ENCODE data around the gene FBXO36. TPM values are rescaled to one million over a fixed set of nuclear protein-coding genes. Genes with fewer than 3 reads are reported as not detected.

FBXO36 gene, protein sequence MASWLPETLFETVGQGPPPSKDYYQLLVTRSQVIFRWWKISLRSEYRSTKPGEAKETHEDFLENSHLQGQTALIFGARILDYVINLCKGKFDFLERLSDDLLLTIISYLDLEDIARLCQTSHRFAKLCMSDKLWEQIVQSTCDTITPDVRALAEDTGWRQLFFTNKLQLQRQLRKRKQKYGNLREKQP
- total RNA-seq = 0.75 and 1.4 TPM in 2 replicates

DNA sequence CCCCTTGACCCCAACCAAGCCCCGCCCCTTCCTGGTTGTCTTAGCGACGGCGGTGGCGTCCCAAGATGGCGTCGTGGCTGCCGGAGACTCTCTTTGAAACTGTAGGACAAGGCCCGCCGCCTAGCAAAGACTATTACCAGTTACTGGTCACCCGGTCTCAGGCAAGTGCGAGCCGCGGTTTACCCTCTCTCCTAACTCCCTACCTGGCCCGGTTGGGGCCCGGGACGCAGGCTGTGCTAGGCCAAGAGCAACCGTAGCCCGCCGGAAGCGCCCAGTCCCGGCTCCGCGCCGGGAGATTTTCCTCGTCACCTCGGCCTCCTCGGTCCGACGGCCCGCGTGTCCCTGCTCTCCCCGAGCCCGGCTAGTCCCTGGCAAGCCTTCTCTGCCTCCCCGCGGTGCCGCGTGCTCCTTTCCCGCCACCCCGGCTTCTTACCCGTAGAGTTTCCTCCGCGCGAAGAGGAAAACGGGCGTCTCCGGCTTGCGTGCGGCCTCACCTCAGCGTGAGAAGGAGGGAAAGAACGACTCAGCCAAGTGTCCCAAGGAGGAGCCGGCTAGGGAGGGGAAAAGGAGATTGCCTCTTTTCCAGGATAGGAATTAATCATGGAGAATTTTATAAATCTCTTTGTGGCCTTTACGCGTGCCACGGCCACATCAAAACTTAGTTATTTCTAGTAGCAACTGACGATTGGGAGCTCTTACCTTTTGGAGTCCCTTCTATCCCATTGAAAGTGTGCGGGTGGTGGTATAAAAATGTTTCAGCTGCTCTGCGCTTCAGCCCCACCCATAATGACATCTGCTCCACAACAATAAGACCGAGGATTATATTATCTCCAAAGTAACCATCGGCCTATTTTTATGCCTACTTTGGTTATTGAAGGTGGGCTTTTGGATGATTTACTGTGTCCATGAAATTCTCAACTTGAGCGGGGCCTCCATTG is at the start of gene FBXO36:
Gene FBXO36, plus strand, starts transcription at position 55 of the 938 bp plus-strand sequence. Its CDS starts 11 bp downstream, at position 66.

GRCh38 chr2:229921892-229922448 is 333 bp upstream of the FBXO36 start, which contains the start of gene TRIP12:
TRIP12 (minus strand) TSS chr2:229922009; CDS start chr2:229880079, 41,930 bp downstream.

Other genes starting within 250 kb of the FBXO36 start
- gene DNER, start 207.9 kb upstream of the FBXO36 start, total RNA-seq = 0.09 and 3.6 TPM in 2 replicates
- gene TRIP12, start 494 bp upstream of the FBXO36 start, total RNA-seq = 290 and 370 TPM in 2 replicates
- gene SLC16A14, start 146.4 kb downstream of the FBXO36 start, total RNA-seq = 0.09 and 0.18 TPM in 2 replicates

Measured in endothelial cell of coronary artery (primary cell).